Measurements from ENCODE around the gene POLQ.

DNA sequence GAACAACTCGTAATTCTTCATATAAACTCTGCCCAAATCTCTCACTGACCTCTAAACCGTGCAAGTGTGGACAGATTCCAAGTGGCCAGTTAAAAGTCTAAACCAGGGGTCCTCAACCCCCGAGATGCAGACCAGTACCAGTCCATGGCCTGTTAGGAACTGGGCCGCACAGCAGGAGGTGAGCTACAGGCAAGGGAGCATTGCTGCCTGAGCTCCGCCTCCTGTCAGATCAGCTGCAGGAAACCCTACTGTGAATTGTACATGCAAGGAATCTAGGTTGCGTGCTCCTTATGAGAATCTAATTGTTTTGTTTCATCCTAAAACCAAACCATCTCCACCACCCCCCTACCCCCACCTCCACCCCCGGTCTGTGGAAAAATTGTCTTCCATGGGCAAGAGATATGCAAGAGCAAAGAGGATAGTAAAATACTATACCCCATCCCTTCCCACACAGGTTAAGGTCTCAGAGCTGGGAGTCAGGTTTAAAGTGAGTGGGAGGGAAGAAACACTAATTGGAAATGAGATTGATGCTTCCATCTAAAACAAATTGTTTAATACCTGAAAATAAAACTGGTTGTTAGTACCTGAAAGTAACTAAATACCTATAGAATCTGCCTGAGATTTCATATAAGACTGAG is 54.0 kb downstream of the POLQ start:
- TF ChIP-seq KLF1 (tag; IDR thresholded peaks at IDR 0.05) (no peak), TBP (optimal IDR thresholded peaks at IDR 0.05; ENCODE audit: low read depth, low read length) (no peak), KDM4B (IDR thresholded peaks at IDR 0.05; ENCODE audit: borderline replicate concordance in 2 of 2, low read depth in 1 of 2) (no peak)
- TF ChIP-seq, protein P1, sequence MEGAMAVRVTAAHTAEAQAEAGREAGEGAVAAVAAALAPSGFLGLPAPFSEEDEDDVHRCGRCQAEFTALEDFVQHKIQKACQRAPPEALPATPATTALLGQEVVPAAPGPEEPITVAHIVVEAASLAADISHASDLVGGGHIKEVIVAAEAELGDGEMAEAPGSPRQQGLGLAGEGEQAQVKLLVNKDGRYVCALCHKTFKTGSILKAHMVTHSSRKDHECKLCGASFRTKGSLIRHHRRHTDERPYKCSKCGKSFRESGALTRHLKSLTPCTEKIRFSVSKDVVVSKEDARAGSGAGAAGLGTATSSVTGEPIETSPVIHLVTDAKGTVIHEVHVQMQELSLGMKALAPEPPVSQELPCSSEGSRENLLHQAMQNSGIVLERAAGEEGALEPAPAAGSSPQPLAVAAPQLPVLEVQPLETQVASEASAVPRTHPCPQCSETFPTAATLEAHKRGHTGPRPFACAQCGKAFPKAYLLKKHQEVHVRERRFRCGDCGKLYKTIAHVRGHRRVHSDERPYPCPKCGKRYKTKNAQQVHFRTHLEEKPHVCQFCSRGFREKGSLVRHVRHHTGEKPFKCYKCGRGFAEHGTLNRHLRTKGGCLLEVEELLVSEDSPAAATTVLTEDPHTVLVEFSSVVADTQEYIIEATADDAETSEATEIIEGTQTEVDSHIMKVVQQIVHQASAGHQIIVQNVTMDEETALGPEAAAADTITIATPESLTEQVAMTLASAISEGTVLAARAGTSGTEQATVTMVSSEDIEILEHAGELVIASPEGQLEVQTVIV (CRISPR knock-in tag; IDR thresholded peaks at IDR 0.05; ENCODE audit: borderline replicate concordance): no peak
- TF ChIP-seq, protein P2, sequence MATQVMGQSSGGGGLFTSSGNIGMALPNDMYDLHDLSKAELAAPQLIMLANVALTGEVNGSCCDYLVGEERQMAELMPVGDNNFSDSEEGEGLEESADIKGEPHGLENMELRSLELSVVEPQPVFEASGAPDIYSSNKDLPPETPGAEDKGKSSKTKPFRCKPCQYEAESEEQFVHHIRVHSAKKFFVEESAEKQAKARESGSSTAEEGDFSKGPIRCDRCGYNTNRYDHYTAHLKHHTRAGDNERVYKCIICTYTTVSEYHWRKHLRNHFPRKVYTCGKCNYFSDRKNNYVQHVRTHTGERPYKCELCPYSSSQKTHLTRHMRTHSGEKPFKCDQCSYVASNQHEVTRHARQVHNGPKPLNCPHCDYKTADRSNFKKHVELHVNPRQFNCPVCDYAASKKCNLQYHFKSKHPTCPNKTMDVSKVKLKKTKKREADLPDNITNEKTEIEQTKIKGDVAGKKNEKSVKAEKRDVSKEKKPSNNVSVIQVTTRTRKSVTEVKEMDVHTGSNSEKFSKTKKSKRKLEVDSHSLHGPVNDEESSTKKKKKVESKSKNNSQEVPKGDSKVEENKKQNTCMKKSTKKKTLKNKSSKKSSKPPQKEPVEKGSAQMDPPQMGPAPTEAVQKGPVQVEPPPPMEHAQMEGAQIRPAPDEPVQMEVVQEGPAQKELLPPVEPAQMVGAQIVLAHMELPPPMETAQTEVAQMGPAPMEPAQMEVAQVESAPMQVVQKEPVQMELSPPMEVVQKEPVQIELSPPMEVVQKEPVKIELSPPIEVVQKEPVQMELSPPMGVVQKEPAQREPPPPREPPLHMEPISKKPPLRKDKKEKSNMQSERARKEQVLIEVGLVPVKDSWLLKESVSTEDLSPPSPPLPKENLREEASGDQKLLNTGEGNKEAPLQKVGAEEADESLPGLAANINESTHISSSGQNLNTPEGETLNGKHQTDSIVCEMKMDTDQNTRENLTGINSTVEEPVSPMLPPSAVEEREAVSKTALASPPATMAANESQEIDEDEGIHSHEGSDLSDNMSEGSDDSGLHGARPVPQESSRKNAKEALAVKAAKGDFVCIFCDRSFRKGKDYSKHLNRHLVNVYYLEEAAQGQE (IDR thresholded peaks at IDR 0.05; ENCODE audit: borderline replicate concordance): no peak
- TF ChIP-seq, protein P2 (CRISPR knock-in tag; IDR thresholded peaks at IDR 0.05; ENCODE audit: low read depth): no peak
